PC-3 (cell line): ENCODE data around the gene SCMH1. TPM values are rescaled to one million over a fixed set of nuclear protein-coding genes. Genes with fewer than 3 reads are reported as not detected.

Experiments used
- ATAC-seq: fragments of 200-7000 bp; cut with Tn5 transposase; 2 replicates; pipeline ENCODE4 v1.9.1; 2020; ENCODE audit warnings: mild to moderate bottlenecking, moderate library complexity
- BruUV-seq: library from RNA; stranded (reverse); fragments of 400-500 nt; replicated peaks from 2 replicates; lab custom pipeline; 2021; lab: Mats Ljungman, UMichigan
- CTCF ChIA-PET: fragments of 300-600 bp; sonication (Branson Sonifier 250); formaldehyde crosslinking; loops from one replicate; lab custom pipeline; 2022; ENCODE audit warnings: antibody characterized with exemption; lab: Charles Lee
- POLR2A ChIA-PET: fragments of 300-600 bp; sonication (Branson Sonifier 250); formaldehyde crosslinking; loops from one replicate; lab custom pipeline; 2022; ENCODE audit warnings: antibody characterized with exemption; ENCODE audit not compliant: unreplicated experiment; lab: Charles Lee
- DNase-seq: peaks from one replicate; pipeline ENCODE4 v3.0.0-alpha.2; 2015
- H2AFZ ChIP-seq: fragments of 300-600 bp; sonication (generic); 2 replicates; pipeline ENCODE4 v1.6.0; 2016; ENCODE audit warnings: antibody characterized with exemption, low read length
- H3F3A ChIP-seq: fragments of 300-600 bp; sonication (generic); one replicate; pipeline ENCODE4 v1.6.0; 2017; ENCODE audit warnings: antibody characterized with exemption, low read length, control low read depth, mild to moderate bottlenecking; ENCODE audit not compliant: unreplicated experiment
- H3K27ac ChIP-seq: fragments of 300-600 bp; sonication (generic); 2 replicates; pipeline ENCODE4 v1.5.1; 2016; ENCODE audit warnings: mild to moderate bottlenecking, low read length
- H3K27me3 ChIP-seq: fragments of 300-600 bp; sonication (generic); 2 replicates; pipeline ENCODE4 v1.6.1; 2016; ENCODE audit warnings: low read length, mixed read lengths
- H3K36me3 ChIP-seq: fragments of 300-600 bp; sonication (generic); 2 replicates; pipeline ENCODE4 v1.6.1; 2016; ENCODE audit warnings: low read depth, mixed run types, low read length, mixed read lengths
- H3K4me1 ChIP-seq: fragments of 300-600 bp; sonication (generic); 2 replicates; pipeline ENCODE4 v1.5.1; 2016; ENCODE audit warnings: low read length; ENCODE audit not compliant: insufficient read depth
- H3K4me2 ChIP-seq: fragments of 300-600 bp; sonication (generic); 2 replicates; pipeline ENCODE4 v1.6.0; 2016; ENCODE audit warnings: low read length
- H3K4me3 ChIP-seq: fragments of 300-600 bp; sonication (generic); 2 replicates; pipeline ENCODE4 v1.5.1; 2016; ENCODE audit warnings: mild to moderate bottlenecking, low read length, mixed read lengths
- H3K79me2 ChIP-seq: fragments of 300-600 bp; sonication (generic); 2 replicates; pipeline ENCODE4 v1.6.1; 2017; ENCODE audit warnings: low read length, mixed read lengths
- H3K9ac ChIP-seq: fragments of 300-600 bp; sonication (generic); 2 replicates; pipeline ENCODE4 v1.6.0; 2016; ENCODE audit warnings: mild to moderate bottlenecking, low read length
- H3K9me2 ChIP-seq: fragments of 300-600 bp; sonication (generic); replicated peaks from 2 replicates; pipeline ENCODE4 v1.6.1; 2016; ENCODE audit warnings: mixed run types, low read length, mixed read lengths
- H3K9me3 ChIP-seq: fragments of 300-600 bp; sonication (generic); 2 replicates; pipeline ENCODE4 v1.6.1; 2016; ENCODE audit warnings: low read length, mixed read lengths
- H4K20me1 ChIP-seq: fragments of 300-600 bp; sonication (generic); 2 replicates; pipeline ENCODE4 v1.6.1; 2016; ENCODE audit warnings: low read length, mixed read lengths
- EZH2 ChIP-seq: fragments of 300-600 bp; sonication (generic); IDR thresholded peaks from one replicate; pipeline ENCODE4 v1.6.1; 2017; ENCODE audit warnings: antibody characterized with exemption, mild to moderate bottlenecking, low read length; ENCODE audit not compliant: unreplicated experiment
- EZH2phosphoT487 ChIP-seq: fragments of 300-600 bp; sonication (generic); IDR thresholded peaks from 2 replicates; pipeline ENCODE4 v1.6.1; 2018; ENCODE audit warnings: mild to moderate bottlenecking, antibody characterized with exemption, low read length, borderline replicate concordance
- intact Hi-C: fragments of 100-400 bp; cut with micrococcal nuclease; formaldehyde crosslinking; loops from 2 replicates; pipeline ENCODE4 v1.9.0; 2023
- total RNA-seq: library from RNA; depleted of rRNA; stranded (reverse); fragments of >200 nt; gene quantifications from 2 replicates; pipeline ENCODE4 v1.2.3, GENCODE V29; 2014
- TF ChIP-seq, protein P1 (sequence below): fragments of 300-600 bp; sonication (generic); conservative IDR thresholded peaks from 2 replicates; pipeline ENCODE4 v1.5.1; 2017; ENCODE audit warnings: antibody characterized with exemption, low read depth, mild to moderate bottlenecking, low read length

Gene SCMH1
- total RNA-seq, 1 experiment from 2014 or later = 33.6 TPM

GRCh38 chr1:41171266-41171874, 70.7 kb downstream of the SCMH1 start:
- intact Hi-C loops = loop anchor here (5.0 kb wide), 1 partner anchor 71 kb away; the partner anchor contains the start of gene SCMH1
- no peak overlapping the region for H3K9ac ChIP-seq
- peaks cover 10% of the 10 kb centered on the region; the same call in 1 of the 2 replicates for H3K9me3 ChIP-seq
- peaks cover 21% of the 10 kb centered on the region for H3K4me1 ChIP-seq
- no peak overlapping the region for H3K27ac ChIP-seq
- ChIA-PET POLR2A (interaction anchor here (0.6 kb wide), 1 partner anchor 14 kb away, joined by 3 read pairs; no protein-coding TSS in a partner anchor), CTCF (no interaction called here)
- H3K36me3 ChIP-seq = peaks cover 21% of the 10 kb centered on the region
- BruUV-seq = no TSS peak
- H3K79me2 ChIP-seq = peaks cover 4% of the 10 kb centered on the region; the same call in 1 of the 2 replicates
- DNase-seq (no peak), ATAC-seq (no peak)
- H4K20me1 ChIP-seq = no peaks in the 10 kb centered on the region
- H3K4me3 ChIP-seq = no peak overlapping the region
- no peaks in the 10 kb centered on the region for H3K9me2 ChIP-seq
- no peak overlapping the region for H3K4me2 ChIP-seq
- no peak overlapping the region for H2AFZ ChIP-seq
- no peaks in the 10 kb centered on the region for H3F3A ChIP-seq
- H3K27me3 ChIP-seq = no peaks in the 10 kb centered on the region
- no peak for TF ChIP-seq EZH2phosphoT487
- no peak for TF ChIP-seq EZH2
- TF ChIP-seq, protein P1, sequence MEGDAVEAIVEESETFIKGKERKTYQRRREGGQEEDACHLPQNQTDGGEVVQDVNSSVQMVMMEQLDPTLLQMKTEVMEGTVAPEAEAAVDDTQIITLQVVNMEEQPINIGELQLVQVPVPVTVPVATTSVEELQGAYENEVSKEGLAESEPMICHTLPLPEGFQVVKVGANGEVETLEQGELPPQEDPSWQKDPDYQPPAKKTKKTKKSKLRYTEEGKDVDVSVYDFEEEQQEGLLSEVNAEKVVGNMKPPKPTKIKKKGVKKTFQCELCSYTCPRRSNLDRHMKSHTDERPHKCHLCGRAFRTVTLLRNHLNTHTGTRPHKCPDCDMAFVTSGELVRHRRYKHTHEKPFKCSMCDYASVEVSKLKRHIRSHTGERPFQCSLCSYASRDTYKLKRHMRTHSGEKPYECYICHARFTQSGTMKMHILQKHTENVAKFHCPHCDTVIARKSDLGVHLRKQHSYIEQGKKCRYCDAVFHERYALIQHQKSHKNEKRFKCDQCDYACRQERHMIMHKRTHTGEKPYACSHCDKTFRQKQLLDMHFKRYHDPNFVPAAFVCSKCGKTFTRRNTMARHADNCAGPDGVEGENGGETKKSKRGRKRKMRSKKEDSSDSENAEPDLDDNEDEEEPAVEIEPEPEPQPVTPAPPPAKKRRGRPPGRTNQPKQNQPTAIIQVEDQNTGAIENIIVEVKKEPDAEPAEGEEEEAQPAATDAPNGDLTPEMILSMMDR = no peak

DNA sequence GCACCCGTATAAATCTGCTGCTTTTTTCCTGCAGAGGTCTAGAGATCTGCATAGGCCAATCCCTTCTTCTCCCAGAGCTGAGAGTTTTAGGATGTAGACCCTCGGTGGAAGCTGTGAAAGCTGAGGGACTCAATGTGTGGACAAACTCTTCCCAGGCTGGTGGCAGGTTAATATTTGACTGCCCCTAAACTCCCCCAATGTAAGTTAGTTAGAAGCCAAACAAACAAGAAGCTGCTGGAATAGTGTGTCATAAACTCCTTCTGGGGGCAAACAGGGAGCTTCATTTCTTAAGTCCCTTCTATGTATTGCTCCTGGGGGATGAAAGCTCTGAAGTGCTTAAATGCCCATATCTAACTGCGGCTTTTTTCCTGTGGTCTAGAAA, 72.3 kb downstream of the SCMH1 start:
- Histone ChIP-seq H3K4me1 (peaks cover 12% of the 10 kb centered on the region), H2AFZ (no peak overlapping the region), H3K27me3 (no peaks in the 10 kb centered on the region), H3K4me3 (no peak overlapping the region), H3F3A (no peaks in the 10 kb centered on the region), H3K9me3 (peaks cover 10% of the 10 kb centered on the region; the same call in 1 of the 2 replicates), H3K4me2 (no peak overlapping the region), H3K9ac (no peak overlapping the region), H3K36me3 (peaks cover 21% of the 10 kb centered on the region), H3K9me2 (no peaks in the 10 kb centered on the region), H4K20me1 (no peaks in the 10 kb centered on the region), H3K79me2 (peaks cover 4% of the 10 kb centered on the region; the same call in 1 of the 2 replicates), H3K27ac (no peak overlapping the region)
- POLR2A ChIA-PET = no interaction called here
- intact Hi-C loops = loop anchor here (5.0 kb wide), 1 partner anchor 73 kb away; the partner anchor contains the start of gene SCMH1
- DNase-seq = no peak
- TF ChIP-seq EZH2phosphoT487 = no peak
- TF ChIP-seq, protein P1 = no peak
- no peak for TF ChIP-seq EZH2
- no peak for ATAC-seq
- BruUV-seq = no TSS peak
- CTCF ChIA-PET = no interaction called here
